ENCODE measurements around the gene INPP5A. TPM values are rescaled to one million over a fixed set of nuclear protein-coding genes. Genes with fewer than 3 reads are reported as not detected.

The INPP5A gene
- total RNA-seq, 1 experiment from 2014 or later = 12.3 TPM

DNA sequence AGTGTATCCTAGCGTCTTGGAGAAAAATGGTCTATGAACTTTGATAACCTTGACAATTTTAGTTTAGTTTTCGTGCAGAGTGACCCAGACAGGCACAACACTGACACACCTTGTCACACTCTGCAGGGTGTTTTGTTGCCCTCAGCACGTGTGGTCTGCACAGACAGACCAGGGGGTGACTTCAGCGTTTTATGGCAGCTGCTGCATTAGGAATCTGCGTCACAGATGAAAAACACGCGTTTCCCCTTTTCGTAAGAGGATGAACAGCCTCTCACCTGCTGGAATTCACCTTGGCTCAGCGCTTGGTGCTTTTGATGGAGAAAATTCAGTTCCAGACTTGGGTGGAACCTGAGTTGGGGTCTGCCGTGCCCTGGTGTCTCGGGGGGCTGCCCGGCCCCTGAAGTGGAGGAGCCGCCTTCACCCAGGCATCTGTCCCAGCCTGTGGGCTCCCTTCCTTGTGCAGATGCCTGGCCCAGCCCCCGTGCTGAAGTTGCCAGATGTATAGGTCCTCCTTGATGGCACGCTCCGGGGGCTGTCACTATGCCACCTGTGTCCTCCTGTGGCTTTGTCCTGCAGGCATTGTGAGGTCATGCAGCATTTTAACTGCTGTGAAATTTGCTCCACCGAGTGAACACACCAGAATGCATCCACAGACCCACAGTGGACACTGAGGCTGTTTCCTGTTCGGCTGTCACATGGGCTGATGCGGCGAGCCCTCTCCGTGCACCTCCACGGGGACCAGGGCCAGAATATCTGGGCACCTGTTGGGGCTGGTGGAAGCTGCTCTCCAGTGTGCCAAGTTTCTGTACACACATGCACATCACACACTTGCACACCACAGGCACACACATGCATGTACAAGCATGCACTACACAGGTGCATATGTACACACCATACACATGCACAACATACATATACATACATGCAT, 18.3 kb downstream of the INPP5A start:
- Histone ChIP-seq H3K9me2 (ENCODE audit: insufficient read depth) (no peaks in the 10 kb centered on the region), H3K9me3 (ENCODE audit: control insufficient read depth in 1 of 2, insufficient read depth in 1 of 2, low read depth in 1 of 2, low read length in 2 of 2) (no peaks in the 10 kb centered on the region), H3K27me3 (ENCODE audit: insufficient read depth, low read length) (no peaks in the 10 kb centered on the region), H3K79me2 (ENCODE audit: insufficient read depth, low read length) (no peaks in the 10 kb centered on the region), H3K4me1 (ENCODE audit: control insufficient read depth in 1 of 2, insufficient read depth in 2 of 2, low read length in 2 of 2) (no peaks in the 10 kb centered on the region), H3K9ac (ENCODE audit: low read length) (no peak overlapping the region), H3K4me2 (ENCODE audit: low read length) (no peak overlapping the region), H3K36me3 (ENCODE audit: control insufficient read depth in 1 of 2, insufficient read depth in 2 of 2, low read length in 2 of 2) (no peaks in the 10 kb centered on the region), H2AFZ (ENCODE audit: low read depth, low read length, poor library complexity, severe bottlenecking) (no peak overlapping the region), H3K4me3 (replicated peaks in 1 of 2; ENCODE audit: low read depth in 1 of 2, low read length in 2 of 2) (no peak overlapping the region), H4K20me1 (ENCODE audit: insufficient read depth) (no peaks in the 10 kb centered on the region), H3K27ac (ENCODE audit: low read depth, low read length) (no peak overlapping the region)
- ChIA-PET POLR2A (no interaction called here), CTCF (no interaction called here), RAD21 (ENCODE audit: low non-redundant PET in 1 of 2, low total read pairs in 2 of 2, uncharacterized antibody in 2 of 2, unreplicated experiment in 2 of 2) (no interaction called here)
- no TSS peak for BruUV-seq (replicated peaks)
- ATAC-seq = no peak
- DNase-seq (ENCODE audit: low read depth, low spot score) = no peak
- intact Hi-C loops (cut with micrococcal nuclease) = no loop called here
- TF ChIP-seq CBX3 (IDR thresholded peaks at IDR 0.05; ENCODE audit: low read depth) = no peak
- TF ChIP-seq FOSL1 (IDR thresholded peaks at IDR 0.05; ENCODE audit: low read depth) = no peak
- TF ChIP-seq ELF1 (IDR thresholded peaks at IDR 0.05; ENCODE audit: borderline replicate concordance, low read depth) = no peak
- TF ChIP-seq ZNF274 (IDR thresholded peaks at IDR 0.05; ENCODE audit: low read depth, low read length) = no peak
- TF ChIP-seq ZFX (IDR thresholded peaks at IDR 0.05) = no peak
- no peak for TF ChIP-seq SP1 (IDR thresholded peaks at IDR 0.05; ENCODE audit: low read depth)
- TF ChIP-seq, protein P1, sequence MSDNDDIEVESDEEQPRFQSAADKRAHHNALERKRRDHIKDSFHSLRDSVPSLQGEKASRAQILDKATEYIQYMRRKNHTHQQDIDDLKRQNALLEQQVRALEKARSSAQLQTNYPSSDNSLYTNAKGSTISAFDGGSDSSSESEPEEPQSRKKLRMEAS (IDR thresholded peaks at IDR 0.05) = no peak
- no peak for TF ChIP-seq EZH2phosphoT487 (IDR thresholded peaks at IDR 0.05; ENCODE audit: borderline replicate concordance)
- no peak for TF ChIP-seq YY1 (IDR thresholded peaks at IDR 0.05; ENCODE audit: extremely low read depth, insufficient replicate concordance, low read depth, low read length)
- no peak for TF ChIP-seq TCF7L2 (IDR thresholded peaks at IDR 0.05; ENCODE audit: borderline replicate concordance, extremely low read depth, insufficient read depth, insufficient read length)
- no peak for TF ChIP-seq CTCF (IDR thresholded peaks at IDR 0.05 in 2 of 3, conservative IDR thresholded peaks at IDR 0.05 in 1 of 3; ENCODE audit: borderline replicate concordance in 1 of 3, insufficient read depth in 1 of 3, low read depth in 2 of 3, low read length in 2 of 3)
- TF ChIP-seq, protein P2, sequence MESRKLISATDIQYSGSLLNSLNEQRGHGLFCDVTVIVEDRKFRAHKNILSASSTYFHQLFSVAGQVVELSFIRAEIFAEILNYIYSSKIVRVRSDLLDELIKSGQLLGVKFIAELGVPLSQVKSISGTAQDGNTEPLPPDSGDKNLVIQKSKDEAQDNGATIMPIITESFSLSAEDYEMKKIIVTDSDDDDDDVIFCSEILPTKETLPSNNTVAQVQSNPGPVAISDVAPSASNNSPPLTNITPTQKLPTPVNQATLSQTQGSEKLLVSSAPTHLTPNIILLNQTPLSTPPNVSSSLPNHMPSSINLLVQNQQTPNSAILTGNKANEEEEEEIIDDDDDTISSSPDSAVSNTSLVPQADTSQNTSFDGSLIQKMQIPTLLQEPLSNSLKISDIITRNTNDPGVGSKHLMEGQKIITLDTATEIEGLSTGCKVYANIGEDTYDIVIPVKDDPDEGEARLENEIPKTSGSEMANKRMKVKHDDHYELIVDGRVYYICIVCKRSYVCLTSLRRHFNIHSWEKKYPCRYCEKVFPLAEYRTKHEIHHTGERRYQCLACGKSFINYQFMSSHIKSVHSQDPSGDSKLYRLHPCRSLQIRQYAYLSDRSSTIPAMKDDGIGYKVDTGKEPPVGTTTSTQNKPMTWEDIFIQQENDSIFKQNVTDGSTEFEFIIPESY (IDR thresholded peaks at IDR 0.05; ENCODE audit: extremely low read depth, insufficient replicate concordance, low read length) = no peak
